Natural killer cell (primary cell): ENCODE data around the gene EEPD1. TPM values are rescaled to one million over a fixed set of nuclear protein-coding genes. Genes with fewer than 3 reads are reported as not detected.

Source experiments
- ATAC-seq, 3 donors: fragments of 150-1000 bp in 2 of 3; fragments of 200-7000 bp in 1 of 3; cut with Tn5 transposase; 1 replicate in 1 of 3; 2 replicates in 2 of 3; pipeline ENCODE4 v1.10.0; 2021; ENCODE audit warnings: mild to moderate bottlenecking in 2 of 3, moderate library complexity in 2 of 3
- DNase-seq, 2 donors: peaks; one replicate each; pipeline versions ENCODE4 v3.0.0 to v3.0.0-alpha.2; 2013 to 2021; ENCODE audit warnings: mixed read lengths in 1 of 2
- H3K27ac ChIP-seq: one replicate; pipeline ENCODE4 v1.5.1; 2013; ENCODE audit warnings: mild to moderate bottlenecking, low read length
- H3K27me3 ChIP-seq: one replicate; pipeline ENCODE4 v1.6.1; 2013; ENCODE audit warnings: low read length; ENCODE audit not compliant: control insufficient read depth, insufficient read depth
- H3K36me3 ChIP-seq: one replicate; pipeline ENCODE4 v1.6.1; 2013; ENCODE audit warnings: low read length; ENCODE audit not compliant: control insufficient read depth, insufficient read depth
- H3K4me1 ChIP-seq: one replicate; pipeline ENCODE4 v1.6.1; 2013; ENCODE audit warnings: low read length; ENCODE audit not compliant: control insufficient read depth, insufficient read depth
- H3K4me3 ChIP-seq: one replicate; pipeline ENCODE4 v1.5.1; 2013; ENCODE audit warnings: low read length
- H3K9me3 ChIP-seq: one replicate; pipeline ENCODE4 v1.6.1; 2013; ENCODE audit warnings: low read length; ENCODE audit not compliant: control insufficient read depth, insufficient read depth
- H3K27ac Mint-ChIP-seq, 2 donors: one replicate each; pipeline ENCODE4 v1.8.0; 2022; ENCODE audit warnings: mild to moderate bottlenecking in 2 of 2, mixed read lengths in 2 of 2, moderate library complexity in 1 of 2
- H3K27me3 Mint-ChIP-seq, 2 donors: one replicate each; pipeline ENCODE4 v1.8.0; 2022; ENCODE audit warnings: low read depth in 2 of 2, mixed read lengths in 2 of 2
- H3K36me3 Mint-ChIP-seq: one replicate; pipeline ENCODE4 v1.8.0; 2022; ENCODE audit warnings: mixed read lengths
- H3K4me1 Mint-ChIP-seq, 2 donors: one replicate each; pipeline ENCODE4 v1.8.0; 2022; ENCODE audit warnings: mixed read lengths in 2 of 2
- H3K4me3 Mint-ChIP-seq: one replicate; pipeline ENCODE4 v1.8.0; 2022; ENCODE audit warnings: mild to moderate bottlenecking, moderate library complexity, mixed read lengths
- H3K9me3 Mint-ChIP-seq, 2 donors: one replicate each; pipeline ENCODE4 v1.8.0; 2022; ENCODE audit warnings: mixed read lengths in 2 of 2
- WGBS: methylation state at CpG from one replicate; pipeline ENCODE4 v1.1.7; 2013; ENCODE audit warnings: missing lambda C conversion rate; ENCODE audit not compliant: insufficient coverage; 5-methylcytosine and 5-hydroxymethylcytosine counted together
- intact Hi-C: fragments of 100-400 bp; cut with micrococcal nuclease; formaldehyde crosslinking; loops from one replicate; pipeline ENCODE4 v1.14.2; 2022
- total RNA-seq, 4 donors: library from RNA; stranded (reverse); fragments of 120-200 nt in 1 of 4; gene quantifications; one replicate each; pipeline versions ENCODE4 v1.2.3 to v1.2.4, GENCODE V29; 2013 to 2022
- TF ChIP-seq, protein P1 (sequence below): fragments of 200-600 bp; IDR thresholded peaks from one replicate; pipeline ENCODE4 v1.8.0; 2022; ENCODE audit warnings: antibody characterized with exemption

The EEPD1 gene
- total RNA-seq, 3 donors from 2014 or later (not counting 1 experiment from before 2014, with no cell fraction given) = 0.45 to 4.9 (median 1.4) TPM

DNA sequence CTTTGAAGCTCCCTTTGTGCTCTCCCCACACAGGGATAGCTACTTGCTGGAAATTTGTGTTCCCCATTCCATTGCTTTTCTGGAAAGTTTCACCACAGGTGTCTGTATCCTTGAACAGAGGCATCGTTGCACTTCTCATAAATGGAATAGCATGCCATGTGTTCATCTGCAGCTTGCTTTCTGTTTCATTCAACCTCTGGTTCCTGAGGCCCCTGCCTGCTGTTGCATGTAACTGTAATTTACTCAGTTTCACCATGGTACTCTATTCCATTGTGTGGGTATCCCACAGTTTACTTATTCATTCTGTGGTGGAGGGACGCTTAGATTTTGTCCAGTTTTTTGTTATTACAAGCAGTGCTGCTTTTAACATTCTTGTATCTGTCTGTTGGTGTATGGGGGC, 32.0 kb downstream of the EEPD1 start:
- TF ChIP-seq, protein P1, sequence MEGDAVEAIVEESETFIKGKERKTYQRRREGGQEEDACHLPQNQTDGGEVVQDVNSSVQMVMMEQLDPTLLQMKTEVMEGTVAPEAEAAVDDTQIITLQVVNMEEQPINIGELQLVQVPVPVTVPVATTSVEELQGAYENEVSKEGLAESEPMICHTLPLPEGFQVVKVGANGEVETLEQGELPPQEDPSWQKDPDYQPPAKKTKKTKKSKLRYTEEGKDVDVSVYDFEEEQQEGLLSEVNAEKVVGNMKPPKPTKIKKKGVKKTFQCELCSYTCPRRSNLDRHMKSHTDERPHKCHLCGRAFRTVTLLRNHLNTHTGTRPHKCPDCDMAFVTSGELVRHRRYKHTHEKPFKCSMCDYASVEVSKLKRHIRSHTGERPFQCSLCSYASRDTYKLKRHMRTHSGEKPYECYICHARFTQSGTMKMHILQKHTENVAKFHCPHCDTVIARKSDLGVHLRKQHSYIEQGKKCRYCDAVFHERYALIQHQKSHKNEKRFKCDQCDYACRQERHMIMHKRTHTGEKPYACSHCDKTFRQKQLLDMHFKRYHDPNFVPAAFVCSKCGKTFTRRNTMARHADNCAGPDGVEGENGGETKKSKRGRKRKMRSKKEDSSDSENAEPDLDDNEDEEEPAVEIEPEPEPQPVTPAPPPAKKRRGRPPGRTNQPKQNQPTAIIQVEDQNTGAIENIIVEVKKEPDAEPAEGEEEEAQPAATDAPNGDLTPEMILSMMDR = no peak
- intact Hi-C loops = no loop called here
- Mint-ChIP-seq H3K4me3 (no peak overlapping the region), H3K9me3 (no peaks in the 10 kb centered on the region), H3K27ac (no peak overlapping the region), H3K36me3 (no peaks in the 10 kb centered on the region), H3K27me3 (peaks cover 0 to 4% of the 10 kb centered on the region in 2 donors), H3K4me1 (no peaks in the 10 kb centered on the region)
- ATAC-seq (no peak), DNase-seq (no peak)
- Histone ChIP-seq H3K27me3 (no peaks in the 10 kb centered on the region), H3K27ac (no peak overlapping the region), H3K36me3 (no peaks in the 10 kb centered on the region), H3K4me1 (no peaks in the 10 kb centered on the region), H3K9me3 (no peaks in the 10 kb centered on the region), H3K4me3 (no peak overlapping the region)
- WGBS = 63% methylated on average over 2 of the region's 2 CpGs

DNA sequence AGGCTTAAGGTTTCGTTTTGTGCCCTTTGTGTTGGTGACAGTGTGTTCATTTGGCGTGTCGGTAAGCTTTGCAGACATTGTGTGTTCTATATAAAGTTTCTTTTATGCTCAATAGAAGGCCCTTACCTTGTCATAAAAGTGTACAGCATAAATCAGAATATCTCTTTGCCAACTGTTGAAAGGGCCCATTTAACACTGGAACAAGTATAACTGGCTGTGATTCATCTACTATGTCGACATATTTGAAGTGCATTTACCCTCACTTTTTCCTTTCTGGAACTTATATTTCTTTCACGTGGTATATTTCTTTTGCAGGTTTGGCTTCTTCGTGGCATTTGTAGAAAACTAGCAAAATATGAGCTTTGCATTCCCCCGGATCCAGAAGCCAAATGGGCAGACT, 32.7 kb downstream of the EEPD1 start:
- Histone ChIP-seq H3K27me3 (no peaks in the 10 kb centered on the region), H3K4me1 (no peaks in the 10 kb centered on the region), H3K27ac (no peak overlapping the region), H3K4me3 (no peak overlapping the region), H3K9me3 (no peaks in the 10 kb centered on the region), H3K36me3 (no peaks in the 10 kb centered on the region)
- Mint-ChIP-seq H3K4me3 (no peak overlapping the region), H3K27me3 (peaks cover 0 to 4% of the 10 kb centered on the region in 2 donors), H3K4me1 (no peaks in the 10 kb centered on the region), H3K36me3 (no peaks in the 10 kb centered on the region), H3K9me3 (no peaks in the 10 kb centered on the region), H3K27ac (no peak overlapping the region)
- ATAC-seq = no peak
- intact Hi-C loops = no loop called here
- 93% methylated on average over 4 of the region's 7 CpGs for WGBS
- no peak for DNase-seq
- TF ChIP-seq, protein P1 = no peak

DNA sequence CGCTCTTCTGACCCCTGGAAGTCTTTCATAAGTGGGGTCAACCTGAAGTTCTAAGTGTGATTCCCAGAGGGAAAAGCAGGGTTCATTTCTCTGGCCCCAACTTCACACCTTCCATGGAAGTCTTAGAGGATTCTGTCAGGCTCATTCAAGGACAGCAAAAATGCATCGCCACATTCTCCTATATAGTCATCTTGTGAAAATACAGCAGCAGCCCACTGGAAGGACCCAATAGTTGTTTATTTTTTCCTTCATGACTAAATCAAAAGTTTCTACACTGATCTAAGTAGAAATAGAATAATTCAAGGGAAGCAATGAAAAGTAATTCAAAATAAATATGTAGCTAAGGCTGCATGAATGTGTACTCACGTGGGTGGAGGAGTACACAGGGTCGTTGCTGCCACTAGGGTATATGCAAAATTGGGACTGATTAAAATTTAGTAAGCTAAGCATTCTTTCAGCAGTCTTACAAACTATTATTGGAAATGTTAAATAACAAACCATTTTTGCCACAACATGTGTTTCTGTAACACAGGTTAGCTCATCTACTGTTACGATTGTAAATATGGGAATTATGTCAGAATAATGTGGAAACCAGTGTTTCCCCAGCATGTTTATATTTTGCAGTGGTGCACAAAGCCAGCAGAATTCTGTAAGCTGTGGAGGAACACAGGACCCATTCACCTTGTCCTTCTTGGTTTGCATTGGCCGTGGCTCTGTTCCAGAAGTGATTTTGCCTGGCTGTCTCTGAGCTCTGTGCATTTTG, 33.5 kb downstream of the EEPD1 start:
- H3K4me3 Mint-ChIP-seq = no peak overlapping the region
- peaks cover 6% of the 10 kb centered on the region for H3K4me1 ChIP-seq
- H3K4me1 Mint-ChIP-seq = no peaks in the 10 kb centered on the region
- no peaks in the 10 kb centered on the region for H3K36me3 Mint-ChIP-seq
- WGBS = 91% methylated on average over 6 of the region's 6 CpGs
- TF ChIP-seq, protein P1 = no peak
- no peak overlapping the region for H3K27ac ChIP-seq
- no peaks in the 10 kb centered on the region for H3K9me3 ChIP-seq
- H3K9me3 Mint-ChIP-seq = no peaks in the 10 kb centered on the region
- H3K27ac Mint-ChIP-seq = no peak overlapping the region
- H3K27me3 Mint-ChIP-seq = peaks cover 0 to 4% of the 10 kb centered on the region in 2 donors
- ATAC-seq = no peak
- H3K27me3 ChIP-seq = no peaks in the 10 kb centered on the region
- no peaks in the 10 kb centered on the region for H3K36me3 ChIP-seq
- H3K4me3 ChIP-seq = no peak overlapping the region
- intact Hi-C loops = no loop called here
- DNase-seq = no peak

DNA sequence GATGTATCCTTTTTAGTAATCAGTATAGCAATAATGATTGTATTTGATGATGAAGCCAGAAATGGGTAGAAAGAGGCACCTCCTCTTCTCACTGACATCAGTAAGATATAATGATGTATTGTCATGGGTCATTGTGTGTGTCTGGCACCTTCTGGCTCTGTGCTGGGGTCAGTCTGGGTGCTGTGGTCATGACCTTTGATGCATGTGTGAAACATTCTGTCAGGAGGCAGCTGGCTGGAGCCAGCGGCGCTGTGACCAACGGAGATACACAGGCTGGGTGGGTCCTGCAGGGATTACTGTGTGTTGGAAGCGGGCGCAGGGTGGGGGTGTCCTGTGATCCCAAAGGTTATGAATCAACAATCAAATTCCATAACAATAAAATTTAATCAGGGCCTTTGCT, 35.2 kb downstream of the EEPD1 start:
- Mint-ChIP-seq H3K36me3 (no peaks in the 10 kb centered on the region), H3K4me3 (no peak overlapping the region), H3K27me3 (peaks cover 0 to 8% of the 10 kb centered on the region in 2 donors), H3K27ac (no peak overlapping the region), H3K4me1 (no peaks in the 10 kb centered on the region), H3K9me3 (no peaks in the 10 kb centered on the region)
- ATAC-seq (no peak), DNase-seq (no peak)
- whole genome bisulfite sequencing = 92% methylated on average over 3 of the region's 5 CpGs
- intact Hi-C loops = no loop called here
- H3K36me3 ChIP-seq = no peaks in the 10 kb centered on the region
- H3K4me3 ChIP-seq = no peak overlapping the region
- no peaks in the 10 kb centered on the region for H3K27me3 ChIP-seq
- H3K4me1 ChIP-seq = peaks cover 9% of the 10 kb centered on the region
- H3K27ac ChIP-seq = no peak overlapping the region
- H3K9me3 ChIP-seq = no peaks in the 10 kb centered on the region
- TF ChIP-seq, protein P1 = no peak
